Umbilical cord (tissue), 2 donors: ENCODE measurements around the gene TREML2. TPM values are rescaled to one million over a fixed set of nuclear protein-coding genes. Genes with fewer than 3 reads are reported as not detected.
"Not testable (repeated sequence)": the region's sequence is repeated elsewhere in the genome, so short reads cannot be mapped to it uniquely, and the experiment has no call there.

ENCODE experiments used
- DNase-seq: peaks from one replicate; pipeline ENCODE4 v3.0.0-alpha.2; 2015; ENCODE audit warnings: low spot score
- total RNA-seq: library from RNA; depleted of rRNA; stranded (reverse); fragments of >200 nt; gene quantifications from one replicate; pipeline ENCODE4 v1.2.3, GENCODE V29; 2014; ENCODE audit warnings: low replicate concordance; ENCODE audit not compliant: insufficient read depth

Gene TREML2
- total RNA-seq, 1 donor from 2014 or later, result 0.72 TPM

GRCh38 chr6:41208439-41209106 is 7.6 kb upstream of the TREML2 start:
- no peak for DNase-seq

- no peak for DNase-seq
Observed at GRCh38 chr6:41204156-41204555, 3.2 kb upstream of the TREML2 start.

GRCh38 chr6:41201764-41202173 is 820 bp upstream of the TREML2 start:
- no peak for DNase-seq

DNA sequence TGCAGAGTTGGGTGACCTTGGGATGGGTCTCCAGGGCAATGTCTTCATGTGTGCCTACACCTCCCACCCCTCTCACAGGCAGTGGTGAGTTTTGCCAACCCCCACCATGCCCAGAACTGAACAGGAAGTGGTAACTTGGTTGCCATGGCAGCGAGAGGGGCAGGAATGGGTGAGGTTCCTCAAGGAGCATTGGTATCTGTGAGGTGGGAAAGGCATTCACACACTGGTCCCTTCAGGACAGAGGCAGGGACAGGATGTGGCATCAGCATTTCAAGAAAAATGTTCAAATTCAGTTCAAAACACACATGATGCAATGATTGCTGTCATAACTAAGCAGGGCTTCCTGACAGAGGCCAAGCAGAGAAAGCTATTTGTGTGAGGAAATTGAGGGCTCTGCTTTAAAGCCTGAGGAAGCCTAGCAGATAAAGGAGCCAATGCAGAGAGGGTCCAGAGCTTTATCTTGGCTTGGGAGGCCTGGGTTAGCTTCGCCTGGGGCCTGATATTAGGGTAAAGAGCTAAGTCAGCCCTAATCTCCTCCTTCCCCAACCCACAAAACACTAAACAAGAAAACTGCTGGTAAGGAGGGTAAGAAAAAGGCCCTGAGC is 551 bp downstream of the TREML2 start:
- DNase-seq, result peak; percentile 74

GRCh38 chr6:41199552-41200246 is 1.2 kb downstream of the TREML2 start:
- DNase-seq, result no peak

DNA sequence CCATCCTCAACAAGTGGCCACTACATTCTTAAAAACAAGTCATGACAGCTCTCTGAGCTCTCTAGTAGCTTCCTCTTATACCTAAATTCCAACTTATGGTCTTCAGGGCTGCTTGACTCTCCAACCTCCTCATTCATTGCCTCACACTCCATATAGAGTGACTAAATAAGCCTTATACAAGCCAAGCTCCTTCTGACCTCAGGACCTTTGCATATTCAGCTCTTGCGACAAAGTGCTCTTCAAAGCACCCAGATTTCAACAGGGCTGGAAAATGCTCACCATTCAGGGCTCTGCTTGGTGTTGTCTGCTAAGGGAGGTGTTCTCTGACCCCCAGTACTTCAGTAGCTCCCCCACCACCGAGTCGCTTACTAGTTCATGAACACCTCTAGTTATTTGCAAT is 3.7 kb downstream of the TREML2 start:
- DNase-seq, result no peak

- no peak for DNase-seq
Observed at GRCh38 chr6:41194386-41194785, 6.6 kb downstream of the TREML2 start.

- no peak for DNase-seq
Observed at GRCh38 chr6:41193884-41194283, 7.1 kb downstream of the TREML2 start.

GRCh38 chr6:41193171-41193734 is 7.7 kb downstream of the TREML2 start:
- DNase-seq, result no peak

DNA sequence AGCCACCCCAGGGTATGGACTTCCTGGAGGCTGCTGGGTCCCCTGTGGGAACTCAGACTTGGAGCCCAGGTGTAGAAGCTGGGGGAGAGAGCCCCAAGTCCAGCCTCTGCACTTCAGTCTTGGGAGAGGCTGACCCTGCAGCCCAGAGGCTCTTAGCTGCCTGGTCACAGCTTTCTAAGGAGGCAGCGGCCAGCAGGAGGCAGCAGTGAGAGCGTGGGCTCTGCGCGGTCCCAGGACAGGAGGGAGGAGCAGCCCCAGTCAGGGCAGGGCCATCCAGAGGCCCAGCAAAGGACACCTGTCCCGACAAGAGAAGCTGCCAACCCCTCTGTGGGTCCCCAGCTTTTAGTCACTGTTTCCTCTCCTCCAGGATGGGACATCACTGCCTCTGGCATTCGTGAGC is 9.4 kb downstream of the TREML2 start:
- no peak for DNase-seq

DNA sequence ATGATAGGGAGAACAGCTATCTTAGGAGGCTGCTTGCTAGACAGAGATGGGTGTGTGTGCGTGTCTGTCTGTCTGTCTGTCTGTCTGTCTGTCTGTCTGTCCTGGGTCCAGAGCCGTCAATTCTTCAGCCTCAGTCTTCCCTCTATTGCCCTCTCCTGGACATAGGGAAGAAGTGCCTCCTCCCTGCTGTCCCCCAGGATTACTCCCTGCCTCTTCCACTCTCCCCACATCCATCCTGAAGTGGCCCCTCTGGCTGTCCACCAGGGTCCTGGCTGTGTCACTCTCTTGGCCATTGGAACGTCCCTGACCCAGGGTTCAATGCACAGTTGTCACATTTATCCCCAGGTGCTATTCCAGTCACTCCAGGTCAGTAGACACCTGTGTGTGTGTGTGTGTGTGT is 10.2 kb downstream of the TREML2 start:
- DNase-seq, result no peak

GRCh38 chr6:41189967-41190366 is 11.0 kb downstream of the TREML2 start:
- DNase-seq, result no peak

DNA sequence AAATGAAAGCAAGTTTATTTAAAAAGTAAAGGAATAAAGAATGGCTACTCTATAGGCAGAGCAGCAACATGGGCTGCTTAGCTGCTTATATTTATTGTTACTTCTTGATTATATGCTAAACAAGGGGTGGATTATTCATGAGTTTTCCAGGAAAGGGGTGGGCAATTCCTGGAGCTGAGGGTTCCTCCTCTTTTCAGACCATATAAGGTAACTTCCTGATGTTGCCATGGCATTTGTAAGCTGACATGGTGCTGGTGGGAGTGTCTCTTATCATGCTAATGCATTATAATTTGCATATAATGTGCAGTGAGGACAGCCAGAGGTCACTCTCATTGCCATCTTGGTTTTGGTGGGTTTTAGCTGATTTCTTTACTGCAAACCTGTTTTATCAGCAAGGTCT is 11.9 kb downstream of the TREML2 start:
- not testable (repeated sequence) for DNase-seq

DNA sequence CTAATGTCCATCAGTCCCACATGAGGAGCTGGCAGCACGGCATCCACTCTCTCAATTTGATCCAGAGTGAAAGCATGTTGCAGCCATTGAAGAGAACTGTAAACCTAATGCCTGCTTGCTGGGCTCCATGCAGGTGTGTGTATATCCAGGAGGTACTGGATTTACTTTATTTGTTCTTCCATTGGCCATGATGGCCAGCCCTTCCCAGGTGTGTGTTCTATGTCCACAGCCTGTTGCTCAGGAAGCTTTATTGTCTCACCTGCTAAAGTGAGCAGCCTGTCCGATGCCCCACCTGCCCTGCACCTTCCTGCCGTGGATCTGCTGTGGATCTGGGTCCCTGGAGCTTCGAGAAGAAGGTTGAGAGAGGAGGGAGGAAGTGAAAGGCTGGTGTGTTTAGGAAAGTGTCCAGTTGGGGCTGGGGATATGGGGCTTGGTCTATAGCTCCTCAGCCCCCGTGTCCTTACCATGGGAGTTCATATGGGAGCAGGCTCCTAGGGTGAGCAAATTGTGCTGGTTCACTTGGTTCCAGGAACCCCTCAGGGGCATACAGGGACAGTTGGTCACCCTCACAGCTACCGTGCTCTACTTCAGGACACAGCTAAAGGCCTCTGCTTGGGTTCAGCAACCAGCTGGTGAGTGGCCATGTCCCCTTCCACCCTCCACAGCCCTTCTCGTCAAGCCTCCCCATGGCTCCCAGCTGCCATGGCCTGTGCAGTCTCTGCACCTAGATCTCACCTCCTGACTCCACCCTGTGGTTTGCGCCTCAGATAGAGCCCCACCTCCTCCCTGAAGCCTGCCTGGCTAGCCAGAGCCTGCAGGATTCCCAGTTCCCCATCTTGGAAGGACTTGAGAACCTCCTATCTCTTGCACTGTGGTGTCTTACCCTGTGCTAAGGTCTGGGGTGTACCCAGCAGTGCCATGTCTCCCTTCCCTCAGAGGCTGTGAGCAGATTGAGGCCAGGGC is 12.7 kb downstream of the TREML2 start:
- no peak for DNase-seq

GRCh38 chr6:41186031-41186562 is 14.9 kb downstream of the TREML2 start:
- no peak for DNase-seq

DNA sequence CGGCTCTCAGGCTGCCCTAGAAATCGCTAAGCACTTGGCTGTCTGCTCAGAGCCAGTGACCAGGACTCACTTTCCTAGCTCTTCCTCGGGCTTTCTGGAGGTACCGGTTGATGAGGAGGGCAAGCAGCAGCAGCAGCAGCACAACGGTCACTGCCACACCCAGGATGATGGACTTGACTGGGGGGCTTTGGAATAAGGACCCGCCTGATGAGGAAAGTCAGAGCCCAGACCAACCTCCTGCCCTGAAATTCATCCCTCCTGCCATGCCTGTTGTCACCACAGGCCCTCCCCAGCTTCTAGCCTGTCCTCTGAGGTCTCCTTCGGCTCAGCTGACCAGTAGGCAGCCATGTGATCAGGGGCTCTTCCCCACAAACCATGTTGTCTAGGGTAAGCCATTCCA is 16.2 kb downstream of the TREML2 start:
- no peak for DNase-seq

DNA sequence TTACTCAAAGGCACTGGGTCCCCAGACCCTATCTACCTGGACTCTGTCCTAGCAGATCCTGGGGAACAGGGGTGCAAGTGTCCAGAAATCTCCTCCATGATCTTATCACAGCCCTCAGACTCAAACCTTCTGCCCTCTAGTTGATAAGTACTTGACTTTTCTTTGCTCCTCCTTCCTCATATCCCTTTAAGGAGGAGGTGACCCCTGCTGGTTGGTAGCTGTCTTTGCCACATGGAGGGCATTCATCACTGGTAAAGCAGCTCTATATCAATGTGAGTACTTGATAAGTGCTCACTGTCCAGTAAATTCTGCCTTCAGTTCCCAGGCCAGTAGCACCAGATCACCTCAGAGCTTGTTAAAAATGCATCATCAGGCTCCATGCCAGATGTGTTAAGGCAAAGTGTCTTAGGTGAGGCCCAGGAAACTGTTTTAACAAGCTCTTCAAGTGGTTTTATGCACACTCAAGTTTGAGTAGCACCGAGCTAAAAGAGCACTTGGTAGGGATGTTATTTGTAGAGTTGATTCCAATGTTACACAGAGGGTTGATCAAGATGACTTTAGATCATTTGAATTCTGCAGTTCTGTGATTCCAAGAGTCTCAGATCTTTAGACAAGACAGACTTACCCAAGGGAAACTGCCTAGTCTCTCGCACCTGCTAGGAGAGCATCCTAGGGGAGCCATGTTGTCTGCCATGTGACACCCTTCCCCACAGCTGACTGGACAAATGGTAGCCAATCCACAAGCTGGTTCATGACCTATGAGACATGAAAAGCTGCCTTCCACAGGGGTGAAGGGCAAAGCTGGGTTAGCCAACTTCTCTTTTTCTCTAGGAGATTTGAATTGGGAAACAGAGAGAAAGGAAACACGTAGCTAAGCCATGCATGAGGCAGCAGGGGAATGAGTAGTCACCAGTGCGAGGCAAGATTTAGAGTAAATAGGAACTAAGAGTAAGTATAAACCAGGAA is 18.6 kb downstream of the TREML2 start:
- peak; percentile 49 for DNase-seq

GRCh38 chr6:41181566-41181965 is 19.4 kb downstream of the TREML2 start:
- DNase-seq, result no peak

DNA sequence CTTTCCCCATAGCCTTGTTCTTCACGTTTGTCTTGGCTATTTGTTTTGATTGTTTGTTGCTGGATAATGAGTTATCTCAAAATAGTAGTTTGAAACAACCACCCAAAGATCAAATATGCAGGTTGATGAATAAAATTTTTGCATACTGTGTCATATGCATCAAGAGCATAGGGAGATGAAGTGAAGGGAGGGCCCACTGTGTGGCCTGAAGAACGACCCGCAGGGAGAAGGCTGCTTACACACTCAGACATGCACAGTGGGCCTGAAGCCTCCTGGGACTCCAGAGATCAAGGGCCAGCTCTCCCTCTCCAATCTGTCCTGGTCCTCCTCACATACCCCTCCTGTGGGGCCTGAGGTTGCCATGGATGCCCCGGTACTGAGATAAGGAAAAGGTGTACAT is 21.8 kb downstream of the TREML2 start:
- no peak for DNase-seq

DNA sequence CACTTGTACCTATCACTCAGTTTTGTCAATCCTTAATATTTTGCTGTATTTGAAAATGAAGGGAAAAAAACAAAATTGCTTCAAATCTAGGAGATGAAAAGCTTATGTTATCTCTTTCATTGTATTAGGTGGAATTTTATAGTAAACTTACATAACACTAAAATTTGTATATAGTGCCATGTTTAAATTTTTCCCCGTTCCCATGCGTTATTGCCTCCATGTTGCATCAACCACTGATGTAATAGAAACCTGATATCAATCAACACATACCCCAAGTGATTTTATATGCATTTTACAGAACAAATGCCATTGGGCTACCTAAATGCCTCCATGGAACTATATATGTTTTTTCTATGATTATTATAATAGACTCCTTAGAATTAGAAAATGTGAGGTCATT is 23.3 kb downstream of the TREML2 start:
- no peak for DNase-seq
